Mucosa of descending colon (tissue), 3 donors: ENCODE measurements around the gene SCLT1. TPM values are rescaled to one million over a fixed set of nuclear protein-coding genes. Genes with fewer than 3 reads are reported as not detected.

Source experiments
- ATAC-seq: fragments of 200-7000 bp; cut with Tn5 transposase; one replicate; pipeline ENCODE4 v1.9.1; 2020; ENCODE audit warnings: mild to moderate bottlenecking, moderate library complexity
- DNase-seq, 3 donors: peaks; one replicate each; pipeline ENCODE4 v3.0.0-alpha.2; 2020
- H3K36me3 ChIP-seq: fragments of 200-600 bp; one replicate; pipeline ENCODE4 v1.8.0; 2021; ENCODE audit warnings: low read depth, mild to moderate bottlenecking
- H3K4me1 ChIP-seq: fragments of 200-600 bp; one replicate; pipeline ENCODE4 v1.8.0; 2021; ENCODE audit warnings: low read depth, mild to moderate bottlenecking
- H3K4me3 ChIP-seq: fragments of 200-600 bp; one replicate; pipeline ENCODE4 v1.8.0; 2021; ENCODE audit warnings: mild to moderate bottlenecking
- H3K9me3 ChIP-seq: fragments of 200-600 bp; one replicate; pipeline ENCODE4 v1.8.0; 2021; ENCODE audit warnings: mild to moderate bottlenecking
- CTCF ChIP-seq: fragments of 200-600 bp; IDR thresholded peaks from one replicate; pipeline ENCODE4 v1.8.0; 2022; ENCODE audit warnings: antibody characterized with exemption, mild to moderate bottlenecking
- intact Hi-C, 2 donors: fragments of 100-400 bp; cut with DNase I in 1 of 2; cut with micrococcal nuclease in 1 of 2; formaldehyde crosslinking; loops; one replicate each; pipeline versions ENCODE4 v1.11.0 to v1.11.1; 2022; cut with DNase I, micrococcal nuclease
- total RNA-seq, 3 donors: library from RNA; stranded (reverse); fragmentation: NEBNext Ultra II Directional in 2 of 3; extraction: Animal tissue kit (Norgen Biotek cat#: 25700) in 2 of 3; gene quantifications; one replicate each; pipeline versions ENCODE4 v1.2.1 to v1.2.4, GENCODE V29; 2021 to 2023
- donor health status: DM: no; HTN: no; CAD: no; lungs with moderate emphysema.
- donor health status: DM: no; HTN: no; CAD: no.
- donor health status: DM: no; HTN: yes; CAD: no.

Gene SCLT1
- total RNA-seq, 3 donors from 2014 or later = 11.7 to 16.8 (median 12.9) TPM

GRCh38 chr4:128916832-128917231 is 176.5 kb downstream of the SCLT1 start:
- TF ChIP-seq CTCF = no peak
- intact Hi-C loops = no loop called here
- ATAC-seq (peak; percentile 71), DNase-seq (peak in 1 of 3 donors; percentile 30)
- Histone ChIP-seq H3K4me1 (no peaks in the 10 kb centered on the region), H3K36me3 (no peaks in the 10 kb centered on the region), H3K4me3 (no peak overlapping the region), H3K9me3 (no peaks in the 10 kb centered on the region)

- no peaks in the 10 kb centered on the region for H3K4me1 ChIP-seq
These were observed 177.8 kb downstream of the SCLT1 start for GRCh38 chr4:128915544-128915943.

GRCh38 chr4:128913228-128913627 is 180.1 kb downstream of the SCLT1 start:
- Histone ChIP-seq H3K9me3 (no peaks in the 10 kb centered on the region), H3K4me3 (no peak overlapping the region), H3K4me1 (no peaks in the 10 kb centered on the region), H3K36me3 (no peaks in the 10 kb centered on the region)
- intact Hi-C loops = no loop called here
- ATAC-seq (no peak), DNase-seq (no peak)
- no peak for TF ChIP-seq CTCF

More at GRCh38 chr4:128915544-128915943, 177.8 kb downstream of the SCLT1 start:
- intact Hi-C loops = no loop called here
- Histone ChIP-seq H3K9me3 (no peaks in the 10 kb centered on the region), H3K4me3 (no peak overlapping the region), H3K36me3 (no peaks in the 10 kb centered on the region)
- DNase-seq (no peak), ATAC-seq (no peak)
- TF ChIP-seq CTCF = no peak

GRCh38 chr4:128908735-128909134 is 184.6 kb downstream of the SCLT1 start:
- no peak overlapping the region for H3K4me3 ChIP-seq
- H3K9me3 ChIP-seq = no peaks in the 10 kb centered on the region
- intact Hi-C loops = no loop called here
- ATAC-seq (no peak), DNase-seq (no peak)
- no peaks in the 10 kb centered on the region for H3K4me1 ChIP-seq
- no peaks in the 10 kb centered on the region for H3K36me3 ChIP-seq
- TF ChIP-seq CTCF = no peak

- Histone ChIP-seq H3K9me3 (no peaks in the 10 kb centered on the region), H3K4me1 (no peaks in the 10 kb centered on the region), H3K36me3 (no peaks in the 10 kb centered on the region), H3K4me3 (no peak overlapping the region)
- no peak for TF ChIP-seq CTCF
- no peak for ATAC-seq
- intact Hi-C loops = no loop called here
- no peak for DNase-seq
These were observed 185.4 kb downstream of the SCLT1 start for GRCh38 chr4:128907981-128908380.

GRCh38 chr4:128906581-128906980 is 186.8 kb downstream of the SCLT1 start:
- H3K36me3 ChIP-seq = no peaks in the 10 kb centered on the region
- H3K9me3 ChIP-seq = no peaks in the 10 kb centered on the region
- intact Hi-C loops = no loop called here
- no peaks in the 10 kb centered on the region for H3K4me1 ChIP-seq
- no peak overlapping the region for H3K4me3 ChIP-seq
- no peak for DNase-seq
- ATAC-seq = no peak
- no peak for TF ChIP-seq CTCF
